ENCODE data around the gene S100A6. TPM values are rescaled to one million over a fixed set of nuclear protein-coding genes. Genes with fewer than 3 reads are reported as not detected.
"Not testable (repeated sequence)": the region's sequence is repeated elsewhere in the genome, so short reads cannot be mapped to it uniquely, and the experiment has no call there.

The S100A6 gene
- total RNA-seq, 1 donor from 2014 or later, result 1,046 TPM

DNA sequence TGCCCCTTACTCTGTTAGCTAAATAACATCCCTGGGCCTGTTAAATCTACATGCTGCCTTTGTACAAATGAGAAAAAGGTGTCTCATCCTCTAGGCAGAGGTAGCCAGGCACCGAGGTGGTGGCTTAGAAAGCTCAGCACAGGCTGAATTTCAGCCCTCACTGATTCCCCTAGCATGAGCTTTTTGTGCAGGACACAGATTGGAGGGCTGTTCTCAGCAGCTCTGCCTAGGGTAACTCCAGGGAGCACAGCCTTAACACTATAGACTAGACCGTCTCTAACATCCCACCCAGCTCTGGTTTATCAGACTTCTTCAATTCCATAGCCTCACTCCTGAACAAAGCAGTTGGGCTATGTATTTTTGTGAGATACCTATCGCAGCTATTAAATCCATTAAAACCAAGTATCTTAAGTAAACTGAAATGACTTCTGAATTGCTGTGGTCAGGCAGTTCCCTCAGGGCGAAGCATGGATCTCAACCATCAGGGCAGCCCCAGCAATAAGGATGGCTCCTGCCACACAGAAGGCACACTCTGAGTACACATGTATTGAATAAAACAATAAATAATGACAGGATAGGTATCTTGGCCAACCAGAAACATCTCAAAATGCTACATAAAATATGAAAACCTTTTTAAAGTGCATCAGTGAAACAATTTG is 14.8 kb downstream of the S100A6 start:
- Histone ChIP-seq H3K9me3 (no peaks in the 10 kb centered on the region), H3K4me3 (no peak overlapping the region), H3K4me1 (peaks cover 12% of the 10 kb centered on the region), H3K27ac (no peak overlapping the region), H3K36me3 (no peaks in the 10 kb centered on the region), H3K27me3 (no peaks in the 10 kb centered on the region)
- TF ChIP-seq, protein P1, sequence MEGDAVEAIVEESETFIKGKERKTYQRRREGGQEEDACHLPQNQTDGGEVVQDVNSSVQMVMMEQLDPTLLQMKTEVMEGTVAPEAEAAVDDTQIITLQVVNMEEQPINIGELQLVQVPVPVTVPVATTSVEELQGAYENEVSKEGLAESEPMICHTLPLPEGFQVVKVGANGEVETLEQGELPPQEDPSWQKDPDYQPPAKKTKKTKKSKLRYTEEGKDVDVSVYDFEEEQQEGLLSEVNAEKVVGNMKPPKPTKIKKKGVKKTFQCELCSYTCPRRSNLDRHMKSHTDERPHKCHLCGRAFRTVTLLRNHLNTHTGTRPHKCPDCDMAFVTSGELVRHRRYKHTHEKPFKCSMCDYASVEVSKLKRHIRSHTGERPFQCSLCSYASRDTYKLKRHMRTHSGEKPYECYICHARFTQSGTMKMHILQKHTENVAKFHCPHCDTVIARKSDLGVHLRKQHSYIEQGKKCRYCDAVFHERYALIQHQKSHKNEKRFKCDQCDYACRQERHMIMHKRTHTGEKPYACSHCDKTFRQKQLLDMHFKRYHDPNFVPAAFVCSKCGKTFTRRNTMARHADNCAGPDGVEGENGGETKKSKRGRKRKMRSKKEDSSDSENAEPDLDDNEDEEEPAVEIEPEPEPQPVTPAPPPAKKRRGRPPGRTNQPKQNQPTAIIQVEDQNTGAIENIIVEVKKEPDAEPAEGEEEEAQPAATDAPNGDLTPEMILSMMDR (IDR thresholded peaks at IDR 0.05), result no peak
- intact Hi-C loops (cut with DNase I), result no loop called here
- DNase-seq, result no peak
- no peak for ATAC-seq

DNA sequence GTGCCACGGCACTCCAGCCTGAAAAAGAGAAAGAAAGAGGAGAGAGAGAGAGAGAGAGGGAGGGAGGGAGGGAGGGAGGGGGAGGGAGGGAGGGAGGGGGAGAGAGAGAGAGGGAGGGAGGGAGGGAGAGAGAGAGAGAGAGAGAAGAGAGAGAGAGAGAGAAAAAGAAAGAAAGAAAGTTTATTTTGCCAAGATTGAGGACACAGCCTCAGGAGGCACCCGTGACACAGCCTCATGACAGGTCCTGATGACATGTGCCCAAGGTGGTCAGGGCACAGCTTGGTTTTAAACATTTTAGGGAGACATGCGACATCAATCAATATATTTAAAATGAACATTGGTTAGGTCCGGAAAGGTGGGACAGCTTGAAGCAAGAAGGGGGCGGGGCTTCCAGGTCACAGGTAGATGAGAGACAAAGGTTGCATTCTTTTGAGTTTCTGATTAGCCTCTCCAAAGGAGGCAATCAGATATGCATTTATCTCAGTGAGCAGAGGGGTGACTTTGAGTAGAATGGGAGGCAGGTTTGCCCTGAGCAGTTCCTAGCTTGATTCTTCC is 15.6 kb downstream of the S100A6 start:
- H3K36me3 ChIP-seq; ATAC-seq; DNase-seq; H3K4me3 ChIP-seq; H3K27ac ChIP-seq; H3K27me3 ChIP-seq; H3K9me3 ChIP-seq; intact Hi-C loops (cut with DNase I): not testable (repeated sequence)
- H3K4me1 ChIP-seq, result peaks cover 13% of the 10 kb centered on the region

DNA sequence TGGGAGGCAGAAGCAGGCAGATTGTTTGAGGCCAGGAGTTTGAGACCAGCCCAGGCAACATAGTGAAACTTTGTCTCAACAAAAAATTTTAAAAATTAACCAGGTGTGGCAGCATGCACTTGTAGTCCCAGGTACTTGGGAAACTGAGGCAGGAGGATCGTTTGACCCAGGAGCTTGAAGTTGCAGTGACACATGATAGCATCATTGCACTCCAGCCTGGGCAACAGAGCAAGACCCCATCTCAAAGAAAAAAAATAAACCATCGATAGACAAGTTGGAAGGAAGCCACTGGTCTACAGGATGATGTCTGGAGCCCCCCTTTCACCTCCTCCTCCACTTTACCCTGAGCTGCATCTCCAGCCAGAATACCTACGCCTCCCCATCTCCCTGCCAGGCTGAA is 16.5 kb downstream of the S100A6 start:
- H3K9me3 ChIP-seq, result no peaks in the 10 kb centered on the region
- no peak overlapping the region for H3K27ac ChIP-seq
- TF ChIP-seq, protein P1 (IDR thresholded peaks at IDR 0.05), result no peak
- ATAC-seq (no peak), DNase-seq (no peak)
- no peak overlapping the region for H3K4me3 ChIP-seq
- H3K27me3 ChIP-seq, result no peaks in the 10 kb centered on the region
- no peaks in the 10 kb centered on the region for H3K36me3 ChIP-seq
- intact Hi-C loops (cut with DNase I), result loop anchor here (10.0 kb wide), 1 partner anchor 236 kb away; no protein-coding TSS in a partner anchor
- peaks cover 14% of the 10 kb centered on the region for H3K4me1 ChIP-seq

DNA sequence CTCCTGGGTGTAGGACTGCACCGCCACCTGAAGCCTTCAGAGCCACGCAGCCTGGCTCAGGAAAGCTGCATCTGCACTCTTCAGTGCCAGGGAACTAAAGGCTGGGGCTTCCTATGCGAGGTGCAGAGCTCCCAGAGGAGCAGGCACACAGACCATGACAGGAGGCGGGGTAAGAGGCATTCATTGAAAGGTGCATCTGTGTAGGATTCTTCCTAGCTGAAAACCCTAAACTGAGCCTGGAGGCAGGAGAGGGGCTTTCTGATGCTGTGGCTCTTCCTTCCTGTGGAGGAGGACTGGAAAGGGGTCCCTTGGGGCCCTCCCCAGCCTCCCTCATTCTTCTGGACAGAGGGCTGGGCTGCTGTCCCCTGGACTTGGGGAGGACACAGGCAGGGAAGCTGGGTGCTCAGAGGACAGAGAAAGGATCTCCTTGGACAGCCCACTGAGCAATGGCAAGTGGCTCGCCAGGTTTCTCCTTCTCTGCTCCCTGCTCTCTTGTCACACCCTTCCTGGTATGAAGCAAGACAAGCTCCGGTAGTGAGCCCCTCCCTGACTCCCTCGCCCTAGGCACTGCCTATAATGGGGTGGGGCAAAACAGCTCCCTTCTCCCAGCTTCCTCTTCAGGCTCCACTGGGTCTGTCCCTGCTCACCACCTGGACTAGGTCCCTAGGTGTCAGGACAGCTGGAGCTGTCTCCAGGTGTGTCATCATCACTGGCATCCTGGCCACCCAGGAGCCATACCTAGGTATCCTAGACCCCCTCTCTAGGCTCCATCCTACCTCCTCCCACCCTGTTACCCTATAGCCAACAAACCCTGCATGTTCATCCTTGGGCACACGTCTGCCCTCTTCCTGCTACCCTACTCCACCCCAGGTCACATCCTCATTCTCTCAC is 20.0 kb downstream of the S100A6 start:
- TF ChIP-seq, protein P1 (IDR thresholded peaks at IDR 0.05), result no peak
- peak overlapping the region; percentile 30 for H3K27ac ChIP-seq
- peaks cover 14% of the 10 kb centered on the region for H3K4me1 ChIP-seq
- intact Hi-C loops (cut with DNase I), result loop anchor here (10.0 kb wide), 1 partner anchor 239 kb away; no protein-coding TSS in a partner anchor
- no peaks in the 10 kb centered on the region for H3K9me3 ChIP-seq
- peak; percentile 75 for DNase-seq
- no peaks in the 10 kb centered on the region for H3K27me3 ChIP-seq
- H3K4me3 ChIP-seq, result no peak overlapping the region
- no peaks in the 10 kb centered on the region for H3K36me3 ChIP-seq
- ATAC-seq, result peak; percentile 92

DNA sequence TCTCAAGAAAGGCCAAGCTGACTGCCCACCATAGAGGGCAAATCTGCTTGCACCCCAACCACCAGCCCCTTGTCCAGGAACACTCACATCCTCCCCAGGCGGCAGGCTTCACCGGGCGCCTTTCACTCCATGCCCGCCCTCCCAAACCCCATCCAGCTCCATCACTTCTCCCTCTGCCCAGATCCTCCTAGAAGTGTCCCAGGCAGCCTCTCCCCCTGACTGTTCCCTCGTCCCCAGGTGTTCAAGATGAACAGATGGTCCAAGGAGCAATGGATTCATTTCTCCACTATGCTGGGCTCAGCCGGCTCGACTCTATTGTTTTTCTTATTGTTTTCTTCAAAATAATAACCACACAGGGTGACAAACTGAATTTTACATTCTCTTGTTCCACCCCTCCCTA is 22.1 kb downstream of the S100A6 start:
- DNase-seq, result no peak
- no peak overlapping the region for H3K27ac ChIP-seq
- no peaks in the 10 kb centered on the region for H3K9me3 ChIP-seq
- no peak for ATAC-seq
- no peak overlapping the region for H3K4me3 ChIP-seq
- H3K4me1 ChIP-seq, result peaks cover 13% of the 10 kb centered on the region
- TF ChIP-seq, protein P1 (IDR thresholded peaks at IDR 0.05), result no peak
- intact Hi-C loops (cut with DNase I), result loop anchor here (5.0 to 10.0 kb wide), 2 partner anchors 59 to 241 kb away; no protein-coding TSS in a partner anchor
- no peaks in the 10 kb centered on the region for H3K27me3 ChIP-seq
- no peaks in the 10 kb centered on the region for H3K36me3 ChIP-seq
